ENCODE data around the gene PTPRD.

GRCh38 chr9:10248890-10249289 is 363.9 kb downstream of the PTPRD start:
- TF ChIP-seq CTCF (IDR thresholded peaks at IDR 0.05) (no peak), POLR2AphosphoS5 (IDR thresholded peaks at IDR 0.05) (no peak), POLR2A (IDR thresholded peaks at IDR 0.05) (no peak)
